ENCODE data around the gene DCUN1D2. TPM values are rescaled to one million over a fixed set of nuclear protein-coding genes. Genes with fewer than 3 reads are reported as not detected.
"Not testable (repeated sequence)": the region's sequence is repeated elsewhere in the genome, so short reads cannot be mapped to it uniquely, and the experiment has no call there.

The DCUN1D2 gene
- polyA plus RNA-seq, 10 donors: 11.4 to 20.5 (median 15.5) TPM

GRCh38 chr13:113491418-113491883 lies 940 bp upstream of the DCUN1D2 start:
- peak; percentile 7 to 59 (median 18) for DNase-seq

- DNase-seq: peak; percentile 10 to 49 (median 31)
These were observed 689 bp downstream of the DCUN1D2 start for GRCh38 chr13:113489549-113490495.

- no peak for DNase-seq
These were observed 1.4 kb downstream of the DCUN1D2 start for GRCh38 chr13:113489171-113489548.

- DNase-seq: no peak
These were observed 2.2 kb downstream of the DCUN1D2 start for GRCh38 chr13:113488283-113488682.

- no peak for DNase-seq
These were observed 3.8 kb downstream of the DCUN1D2 start for GRCh38 chr13:113486698-113487097.

DNA sequence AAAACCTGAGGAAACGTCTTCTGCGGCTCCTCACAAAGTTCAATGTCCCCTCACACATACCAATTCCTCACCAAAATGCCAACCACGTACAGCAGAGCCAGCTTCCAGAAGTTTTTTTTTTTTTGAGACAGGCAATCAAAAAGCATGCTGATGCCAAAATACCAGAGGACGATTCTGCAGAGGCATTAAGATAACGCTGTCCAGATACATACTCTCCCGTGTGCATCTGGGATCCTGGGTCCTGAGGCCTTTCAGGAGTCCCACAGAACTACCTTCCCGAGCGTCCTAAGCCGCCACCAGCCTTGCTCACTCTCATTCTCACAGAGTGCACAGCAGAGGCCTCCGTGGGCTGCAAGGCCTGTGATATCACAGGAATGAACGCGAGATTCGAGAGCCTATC lies 5.0 kb downstream of the DCUN1D2 start:
- no peak for DNase-seq

GRCh38 chr13:113483504-113484293 lies 6.8 kb downstream of the DCUN1D2 start:
- no peak for DNase-seq

DNA sequence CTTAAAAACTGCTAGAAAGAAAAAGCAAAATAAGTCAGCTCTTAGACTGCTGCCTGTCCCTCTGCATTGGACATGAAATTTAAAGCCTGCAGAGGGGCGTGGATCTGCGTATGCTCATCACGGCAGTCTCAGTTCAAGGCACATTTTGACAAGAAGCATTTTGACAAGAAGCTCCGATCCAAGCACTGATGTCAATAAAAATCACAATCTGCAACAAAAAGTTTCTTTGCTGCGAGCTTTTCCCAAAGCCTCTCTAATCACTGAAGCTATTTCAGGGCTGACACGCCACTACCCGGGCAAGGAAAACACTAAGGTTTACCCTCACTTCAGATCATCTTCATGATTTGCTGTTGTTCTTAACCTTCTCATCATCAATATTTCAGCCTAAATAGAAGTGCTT lies 7.4 kb downstream of the DCUN1D2 start:
- no peak for DNase-seq

- no peak for DNase-seq
These were observed 11.3 kb downstream of the DCUN1D2 start for GRCh38 chr13:113479179-113479578.

GRCh38 chr13:113477724-113478123 lies 12.8 kb downstream of the DCUN1D2 start:
- no peak for DNase-seq

GRCh38 chr13:113476811-113477210 lies 13.7 kb downstream of the DCUN1D2 start:
- no peak for DNase-seq

GRCh38 chr13:113475911-113476310 lies 14.6 kb downstream of the DCUN1D2 start:
- DNase-seq: no peak

GRCh38 chr13:113475280-113475679 lies 15.2 kb downstream of the DCUN1D2 start:
- no peak for DNase-seq

GRCh38 chr13:113474179-113474578 lies 16.3 kb downstream of the DCUN1D2 start:
- DNase-seq: peak in 1 of 3 donors; percentile 32

GRCh38 chr13:113472355-113473025 lies 18.0 kb downstream of the DCUN1D2 start:
- DNase-seq: no peak

DNA sequence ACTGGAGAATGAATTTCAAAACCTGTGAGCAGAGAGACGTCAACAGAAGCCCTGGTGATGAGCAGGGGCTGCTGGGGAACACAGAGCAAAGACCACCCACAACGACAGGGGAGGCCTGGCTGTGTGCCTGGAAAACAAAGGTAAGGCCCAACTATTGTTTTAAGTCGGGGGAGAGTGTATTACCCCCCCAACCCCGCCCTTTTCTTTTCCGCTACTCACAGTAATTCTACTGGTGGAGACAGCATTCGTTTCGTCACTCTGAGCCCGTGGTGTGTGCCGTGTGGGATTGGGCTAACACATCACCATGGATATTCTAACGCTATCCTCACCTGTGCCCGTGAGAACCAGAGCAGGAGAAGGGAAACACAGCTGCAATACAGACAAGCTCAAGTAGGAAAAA lies 18.7 kb downstream of the DCUN1D2 start:
- no peak for DNase-seq

- DNase-seq: not testable (repeated sequence)
These were observed 19.8 kb downstream of the DCUN1D2 start for GRCh38 chr13:113470635-113471163.

GRCh38 chr13:113470073-113470472 lies 20.4 kb downstream of the DCUN1D2 start:
- DNase-seq: no peak

DNA sequence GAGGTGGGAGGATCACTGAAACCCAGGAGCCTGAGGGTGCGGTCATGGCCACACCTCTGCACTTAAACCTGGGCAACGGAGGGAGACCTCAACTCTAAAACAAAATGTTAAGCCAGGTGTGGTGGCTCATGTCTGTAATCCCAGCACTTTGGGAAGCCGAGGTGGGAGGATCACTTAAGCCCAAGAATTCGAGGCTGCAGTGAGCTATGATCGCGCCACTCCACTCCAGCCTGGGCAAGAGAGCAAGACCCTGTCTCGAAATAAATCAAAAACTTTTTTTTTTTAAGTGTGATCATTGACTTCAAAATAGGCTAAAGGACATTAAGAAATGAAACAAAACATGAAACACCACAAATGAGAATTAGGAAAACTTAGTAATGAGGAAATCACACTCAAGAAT lies 20.9 kb downstream of the DCUN1D2 start:
- no peak for DNase-seq

DNA sequence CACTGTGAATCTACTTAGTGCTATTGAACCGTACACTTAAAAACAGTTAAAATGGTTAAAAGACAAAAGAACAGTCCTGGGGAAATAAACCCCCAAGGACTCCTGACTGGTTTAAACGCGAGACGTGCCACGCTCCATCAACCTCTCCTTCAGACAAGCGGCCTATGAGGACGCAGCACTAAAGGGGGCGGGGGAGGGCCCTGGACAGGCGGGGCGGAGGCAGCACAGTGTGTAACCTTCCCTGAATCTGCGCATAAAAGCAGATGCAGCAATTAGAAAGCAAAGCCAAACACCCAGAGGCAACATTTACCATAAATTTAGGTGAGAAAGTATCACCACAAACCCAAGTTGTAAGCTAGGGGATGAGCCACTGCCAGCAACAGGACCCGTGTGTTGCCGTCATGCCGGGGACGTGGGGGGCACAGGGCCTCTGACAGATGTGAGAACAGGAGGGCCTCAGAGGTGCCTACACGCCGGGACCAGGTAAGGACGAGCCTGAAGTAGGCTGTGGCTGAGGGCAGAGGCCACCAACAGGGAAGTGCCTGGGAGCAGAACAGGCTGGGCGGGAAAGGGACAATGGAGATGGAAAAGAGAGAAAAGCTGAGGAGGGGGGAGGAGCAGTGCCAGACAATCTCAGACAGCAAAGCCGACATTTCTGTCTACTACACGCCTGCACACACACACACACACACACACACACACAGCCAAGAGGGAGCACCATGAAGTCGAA lies 21.9 kb downstream of the DCUN1D2 start:
- DNase-seq: no peak

DNA sequence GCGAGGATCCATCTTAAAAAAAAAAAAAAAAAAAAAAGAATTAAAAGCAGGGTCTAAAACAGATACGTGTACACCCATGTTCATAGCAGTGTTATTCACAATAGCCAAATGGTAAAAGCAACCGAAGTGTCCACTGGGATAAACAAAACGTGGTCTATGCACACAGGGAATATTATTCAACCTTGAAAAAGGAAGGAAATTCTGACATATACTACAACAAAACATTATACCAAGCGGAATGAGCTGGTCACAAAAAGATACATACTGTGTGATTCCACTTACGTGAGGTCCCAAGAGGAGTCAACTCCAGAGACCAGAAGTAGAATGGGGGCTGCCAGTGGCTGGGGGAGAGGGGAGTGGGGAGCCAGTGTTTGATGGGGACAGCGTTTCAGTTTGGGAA lies 22.5 kb downstream of the DCUN1D2 start:
- DNase-seq: no peak
